Kidney (tissue), 14 donors: ENCODE data around the gene TEDC2. TPM values are rescaled to one million over a fixed set of nuclear protein-coding genes. Genes with fewer than 3 reads are reported as not detected.

Experiments
- DNase-seq, 5 donors: peaks; one replicate each; pipeline ENCODE4 v3.0.0-alpha.2; 2013 to 2020
- FAIRE-seq: peaks from 2 replicates; lab custom pipeline; 2012; peaks lifted over from hg19 to GRCh38; lab: Jason Lieb, UNC
- H3K27ac ChIP-seq, 2 donors: one replicate each; pipeline ENCODE4 v1.7.0; 2013; ENCODE audit warnings: low read depth in 2 of 2, low read length in 2 of 2, inconsistent platforms in 1 of 2
- H3K27me3 ChIP-seq: one replicate; pipeline ENCODE4 v1.7.1; 2013; ENCODE audit warnings: low read length, inconsistent platforms; ENCODE audit not compliant: control insufficient read depth, insufficient read depth
- H3K36me3 ChIP-seq, 3 donors: one replicate each; pipeline versions ENCODE4 v1.7.0 to v1.7.1; 2013; ENCODE audit warnings: low read length in 3 of 3, control low read depth in 1 of 3, inconsistent platforms in 1 of 3; ENCODE audit not compliant: insufficient read depth in 3 of 3, control insufficient read depth in 2 of 3
- H3K4me1 ChIP-seq, 3 donors: one replicate each; pipeline versions ENCODE4 v1.7.0 to v1.7.1; 2013; ENCODE audit warnings: low read length in 3 of 3, inconsistent platforms in 1 of 3, low read depth in 1 of 3; ENCODE audit not compliant: control insufficient read depth in 2 of 3, insufficient read depth in 2 of 3
- H3K4me3 ChIP-seq, 3 donors: one replicate each; pipeline versions ENCODE4 v1.7.0 to v1.8.1; 2013; ENCODE audit warnings: low read length in 3 of 3, control low read depth in 1 of 3, inconsistent platforms in 1 of 3
- H3K9ac ChIP-seq, 3 donors: one replicate each; pipeline versions ENCODE4 v1.7.0 to v1.7.1; 2013; ENCODE audit warnings: low read length in 3 of 3, control low read depth in 1 of 3, inconsistent platforms in 1 of 3
- H3K9me3 ChIP-seq, 3 donors: one replicate each; pipeline versions ENCODE4 v1.7.0 to v1.7.1; 2013; ENCODE audit warnings: low read length in 3 of 3, control low read depth in 1 of 3, inconsistent platforms in 1 of 3; ENCODE audit not compliant: control insufficient read depth in 2 of 3, insufficient read depth in 1 of 3
- CTCF ChIP-seq: IDR thresholded peaks from 3 replicates; pipeline ENCODE4 v1.5.1; 2012; ENCODE audit warnings: mild to moderate bottlenecking, moderate library complexity, borderline replicate concordance; ENCODE audit not compliant: insufficient read depth; ENCODE audit errors: extremely low read depth
- intact Hi-C: fragments of 100-400 bp; cut with DNase I; formaldehyde crosslinking; loops from one replicate; pipeline ENCODE4 v1.11.1; 2022
- polyA plus RNA-seq: library from polyadenylated mRNA; stranded (reverse); fragments of 350-450 nt; fragmentation: Illumina TruSeq; extraction: RNeasy Lipid Tissue Mini Kit (QIAGEN cat#74804); gene quantifications from one replicate; pipeline ENCODE4 v1.2.3, GENCODE V29; 2014; ENCODE audit warnings: low read depth, low replicate concordance; ENCODE audit not compliant: insufficient read depth
- total RNA-seq: library from RNA; stranded (reverse); fragmentation: NEBNext Ultra II Directional; extraction: Animal tissue kit (Norgen Biotek cat#: 25700); gene quantifications from one replicate; pipeline ENCODE4 v1.2.1, GENCODE V29; 2021
- donor health status: control.
- donor health status: control.
- donor health status: control.
- donor health status: control.
- donor health status: control.
- donor health status: DM: yes; HTN: yes; CAD: no.
- donor health status: Normal renal cell carcinoma (clear cell type).

TEDC2 gene
- total and polyA plus RNA-seq, 2 donors from 2014 or later: 1.4 to 1.7 TPM

GRCh38 chr16:2450535-2450934 is 9.4 kb upstream of the TEDC2 start:
- Histone ChIP-seq H3K4me3 (no peak overlapping the region), H3K36me3 (peaks cover 0 to 3% (median 0%) of the 10 kb centered on the region in 3 donors), H3K27ac (no peak overlapping the region), H3K9ac (no peak overlapping the region), H3K9me3 (no peaks in the 10 kb centered on the region), H3K4me1 (no peaks in the 10 kb centered on the region), H3K27me3 (no peaks in the 10 kb centered on the region)
- intact Hi-C loops: no loop called here
- TF ChIP-seq CTCF: no peak
- FAIRE-seq: no peak
- DNase-seq: no peak

- Histone ChIP-seq H3K4me1 (no peaks in the 10 kb centered on the region), H3K4me3 (no peak overlapping the region), H3K9ac (no peak overlapping the region), H3K27me3 (no peaks in the 10 kb centered on the region), H3K27ac (no peak overlapping the region), H3K36me3 (peaks cover 0 to 3% (median 0%) of the 10 kb centered on the region in 3 donors), H3K9me3 (no peaks in the 10 kb centered on the region)
- TF ChIP-seq CTCF: no peak
- no peak for FAIRE-seq
- DNase-seq: no peak
- intact Hi-C loops: no loop called here
These were observed 8.9 kb upstream of the TEDC2 start for GRCh38 chr16:2450975-2451381.

- H3K9me3 ChIP-seq: no peaks in the 10 kb centered on the region
- DNase-seq (no peak), FAIRE-seq (no peak)
- no peak overlapping the region for H3K9ac ChIP-seq
- intact Hi-C loops: no loop called here
- H3K4me3 ChIP-seq: no peak overlapping the region
- no peaks in the 10 kb centered on the region for H3K27me3 ChIP-seq
- H3K4me1 ChIP-seq: no peaks in the 10 kb centered on the region
- TF ChIP-seq CTCF: no peak
- H3K27ac ChIP-seq: no peak overlapping the region
- peaks cover 0 to 3% (median 0%) of the 10 kb centered on the region in 3 donors for H3K36me3 ChIP-seq
These were observed 8.0 kb upstream of the TEDC2 start for GRCh38 chr16:2451851-2452320.

- no peak for TF ChIP-seq CTCF
- no peak overlapping the region for H3K9ac ChIP-seq
- no peak overlapping the region for H3K4me3 ChIP-seq
- peaks cover 0 to 3% (median 0%) of the 10 kb centered on the region in 3 donors for H3K36me3 ChIP-seq
- DNase-seq: no peak
- intact Hi-C loops: no loop called here
- FAIRE-seq: no peak
- no peaks in the 10 kb centered on the region for H3K9me3 ChIP-seq
- H3K4me1 ChIP-seq: no peaks in the 10 kb centered on the region
- no peaks in the 10 kb centered on the region for H3K27me3 ChIP-seq
- H3K27ac ChIP-seq: no peak overlapping the region
These were observed 7.3 kb upstream of the TEDC2 start for GRCh38 chr16:2452650-2453049.
